Adipocyte (in vitro differentiated cells): ENCODE measurements around the gene MMP23B.
"Not testable (repeated sequence)": the region's sequence is repeated elsewhere in the genome, so short reads cannot be mapped to it uniquely, and the experiment has no call there.

Experiments used
- DNase-seq: peaks from one replicate; pipeline ENCODE4 v3.0.0-alpha.2; 2015; ENCODE audit warnings: low read depth
- H3K27me3 ChIP-seq: replicated peaks from 2 replicates; pipeline ENCODE4 v1.7.0; 2013; ENCODE audit warnings: mild to moderate bottlenecking, low read length, moderate library complexity; ENCODE audit not compliant: control insufficient read depth, insufficient read depth
- H3K36me3 ChIP-seq: 2 replicates; pipeline ENCODE4 v1.7.0; 2013; ENCODE audit warnings: low read length, mild to moderate bottlenecking, moderate library complexity; ENCODE audit not compliant: control insufficient read depth, insufficient read depth, severe bottlenecking
- H3K4me1 ChIP-seq: 2 replicates; pipeline ENCODE4 v1.7.0; 2013; ENCODE audit warnings: mild to moderate bottlenecking, low read length, moderate library complexity; ENCODE audit not compliant: control insufficient read depth, insufficient read depth
- H3K4me3 ChIP-seq: 2 replicates; pipeline ENCODE4 v1.7.0; 2013; ENCODE audit warnings: mild to moderate bottlenecking, low read length, moderate library complexity
- H3K9ac ChIP-seq: 2 replicates; pipeline ENCODE4 v1.7.0; 2013; ENCODE audit warnings: mild to moderate bottlenecking, low read length, moderate library complexity
- H3K9me3 ChIP-seq: 2 replicates; pipeline ENCODE4 v1.7.0; 2013; ENCODE audit warnings: mild to moderate bottlenecking, low read length, moderate library complexity; ENCODE audit not compliant: control insufficient read depth

The MMP23B gene

GRCh38 chr1:1676087-1676486, 44.1 kb downstream of the MMP23B start:
- not testable (repeated sequence) for H3K27me3 ChIP-seq, DNase-seq, H3K9ac ChIP-seq, H3K4me3 ChIP-seq, H3K9me3 ChIP-seq, H3K4me1 ChIP-seq
- H3K36me3 ChIP-seq, result peaks cover 17% of the 10 kb centered on the region

GRCh38 chr1:1677718-1678580, 46.0 kb downstream of the MMP23B start:
- no peak for DNase-seq
- Histone ChIP-seq H3K4me1 (no peaks in the 10 kb centered on the region), H3K9me3 (no peaks in the 10 kb centered on the region), H3K4me3 (no peak overlapping the region), H3K27me3 (no peaks in the 10 kb centered on the region), H3K9ac (no peak overlapping the region), H3K36me3 (no peaks in the 10 kb centered on the region)

- Histone ChIP-seq H3K36me3 (peaks cover under 1% of the 10 kb centered on the region), H3K4me1 (no peaks in the 10 kb centered on the region), H3K9ac (no peak overlapping the region), H3K9me3 (no peaks in the 10 kb centered on the region), H3K27me3 (no peaks in the 10 kb centered on the region), H3K4me3 (no peak overlapping the region)
- DNase-seq, result no peak
These were observed 46.8 kb downstream of the MMP23B start for GRCh38 chr1:1678581-1679380.

GRCh38 chr1:1680031-1680911, 48.3 kb downstream of the MMP23B start:
- peaks cover 4% of the 10 kb centered on the region for H3K36me3 ChIP-seq
- no peak overlapping the region for H3K4me3 ChIP-seq
- no peak for DNase-seq
- no peaks in the 10 kb centered on the region for H3K9me3 ChIP-seq
- H3K27me3 ChIP-seq, result no peaks in the 10 kb centered on the region
- no peaks in the 10 kb centered on the region for H3K4me1 ChIP-seq
- no peak overlapping the region for H3K9ac ChIP-seq

- Histone ChIP-seq H3K9ac (no peak overlapping the region), H3K27me3 (no peaks in the 10 kb centered on the region), H3K36me3 (peaks cover 4% of the 10 kb centered on the region), H3K4me3 (no peak overlapping the region), H3K4me1 (no peaks in the 10 kb centered on the region), H3K9me3 (no peaks in the 10 kb centered on the region)
- DNase-seq, result no peak
These were observed 48.9 kb downstream of the MMP23B start for GRCh38 chr1:1680912-1681273.

GRCh38 chr1:1683104-1683905, 51.3 kb downstream of the MMP23B start:
- no peak for DNase-seq
- Histone ChIP-seq H3K36me3 (peaks cover 4% of the 10 kb centered on the region), H3K4me3 (no peak overlapping the region), H3K4me1 (peaks cover 4% of the 10 kb centered on the region), H3K9me3 (no peaks in the 10 kb centered on the region), H3K27me3 (no peaks in the 10 kb centered on the region), H3K9ac (no peak overlapping the region)
